ENCODE results near the gene SEC22C.

- TF ChIP-seq CTCF (conservative IDR thresholded peaks at IDR 0.05; ENCODE audit: low read depth in 2 of 2): no peak
- no peak for TF ChIP-seq EZH2phosphoT487 (IDR thresholded peaks at IDR 0.05; ENCODE audit: unreplicated experiment)
- no peak for TF ChIP-seq EZH2 (IDR thresholded peaks at IDR 0.05; ENCODE audit: low read depth, unreplicated experiment)
- no peak for TF ChIP-seq POLR2AphosphoS5 (IDR thresholded peaks at IDR 0.05; ENCODE audit: low read depth)
- TF ChIP-seq CREB1 (CRISPR knock-in tag; IDR thresholded peaks at IDR 0.05; ENCODE audit: low read depth): no peak
- TF ChIP-seq REST (IDR thresholded peaks at IDR 0.05; ENCODE audit: unreplicated experiment): no peak
- TF ChIP-seq ETS1 (IDR thresholded peaks at IDR 0.05): no peak
- no peak for TF ChIP-seq JUNB (IDR thresholded peaks at IDR 0.05; ENCODE audit: unreplicated experiment)
These were observed 48.4 kb downstream of the SEC22C start for GRCh38 chr3:42533161-42533897.

All from GM23338 (cell line).